Measurements from ENCODE around the gene RAB7A.

The RAB7A gene

DNA sequence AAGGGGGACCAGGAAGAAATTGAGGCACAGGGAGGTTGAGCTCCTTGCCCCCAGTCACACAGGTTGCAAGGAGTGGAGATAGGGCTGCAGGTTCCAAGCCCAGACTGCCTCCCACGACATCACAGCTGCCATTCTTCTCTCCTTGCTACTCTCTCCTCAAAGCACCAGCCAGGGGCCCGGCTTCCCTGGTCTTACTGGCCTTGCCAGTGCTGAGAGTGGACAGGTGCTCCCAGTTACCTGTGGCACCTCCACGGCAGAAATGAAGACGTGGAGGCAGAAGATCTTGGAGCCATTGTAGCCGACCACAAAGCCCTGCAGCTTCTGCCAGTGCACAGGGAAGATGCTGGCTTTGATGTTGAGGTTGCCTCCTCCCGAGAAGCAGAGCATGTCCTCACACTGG lies 135.5 kb downstream of the RAB7A start:
- TF ChIP-seq MAX (IDR thresholded peaks at IDR 0.05): no peak
- no peak for TF ChIP-seq REST (IDR thresholded peaks at IDR 0.05; ENCODE audit: low read depth)
- TF ChIP-seq CEBPB (IDR thresholded peaks at IDR 0.05): no peak
- no peak for TF ChIP-seq EP300 (IDR thresholded peaks at IDR 0.05; ENCODE audit: borderline replicate concordance)
- no peak for TF ChIP-seq EGR1 (IDR thresholded peaks at IDR 0.05)
- no peak for TF ChIP-seq ZBTB7A (IDR thresholded peaks at IDR 0.05; ENCODE audit: low read depth)
- no peak for TF ChIP-seq CREB1 (IDR thresholded peaks at IDR 0.05; ENCODE audit: low read depth)
- no peak for TF ChIP-seq YY1 (IDR thresholded peaks at IDR 0.05; ENCODE audit: low read depth)
- TF ChIP-seq RAD21 (IDR thresholded peaks at IDR 0.05; ENCODE audit: low read depth): no peak

- no peak for TF ChIP-seq RAD21 (IDR thresholded peaks at IDR 0.05; ENCODE audit: low read depth)
- TF ChIP-seq CEBPB (IDR thresholded peaks at IDR 0.05): no peak
- TF ChIP-seq TEAD4 (IDR thresholded peaks at IDR 0.05): no peak
- TF ChIP-seq TCF12 (IDR thresholded peaks at IDR 0.05; ENCODE audit: low read depth): no peak
- no peak for TF ChIP-seq TAF1 (IDR thresholded peaks at IDR 0.05; ENCODE audit: low read depth)
- no peak for TF ChIP-seq CREB1 (IDR thresholded peaks at IDR 0.05; ENCODE audit: low read depth)
- TF ChIP-seq FOXM1 (IDR thresholded peaks at IDR 0.05; ENCODE audit: borderline replicate concordance, low read depth): no peak
- no peak for TF ChIP-seq REST (IDR thresholded peaks at IDR 0.05; ENCODE audit: low read depth)
- TF ChIP-seq EP300 (IDR thresholded peaks at IDR 0.05; ENCODE audit: borderline replicate concordance): no peak
- TF ChIP-seq, protein P1, sequence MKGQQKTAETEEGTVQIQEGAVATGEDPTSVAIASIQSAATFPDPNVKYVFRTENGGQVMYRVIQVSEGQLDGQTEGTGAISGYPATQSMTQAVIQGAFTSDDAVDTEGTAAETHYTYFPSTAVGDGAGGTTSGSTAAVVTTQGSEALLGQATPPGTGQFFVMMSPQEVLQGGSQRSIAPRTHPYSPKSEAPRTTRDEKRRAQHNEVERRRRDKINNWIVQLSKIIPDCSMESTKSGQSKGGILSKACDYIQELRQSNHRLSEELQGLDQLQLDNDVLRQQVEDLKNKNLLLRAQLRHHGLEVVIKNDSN (IDR thresholded peaks at IDR 0.05): no peak
- TF ChIP-seq YY1 (IDR thresholded peaks at IDR 0.05; ENCODE audit: low read depth): no peak
- no peak for TF ChIP-seq MAX (IDR thresholded peaks at IDR 0.05)
These were observed 137.6 kb downstream of the RAB7A start for GRCh38 chr3:128863560-128863959.
